Measurements from ENCODE around the gene STK25. TPM values are rescaled to one million over a fixed set of nuclear protein-coding genes. Genes with fewer than 3 reads are reported as not detected.

The STK25 gene
- polyA plus RNA-seq, 4 donors: 176 to 209 (median 195) TPM

- no peak for DNase-seq (ENCODE audit: low read depth in 4 of 4, low spot score in 3 of 4)
Measured at GRCh38 chr2:241496003-241496707, 12.2 kb downstream of the STK25 start.

- DNase-seq (ENCODE audit: low read depth in 4 of 4, low spot score in 3 of 4): no peak
Measured at GRCh38 chr2:241495172-241496002, 13.0 kb downstream of the STK25 start.

GRCh38 chr2:241494311-241494908 is 14.0 kb downstream of the STK25 start:
- no peak for DNase-seq (ENCODE audit: low read depth in 4 of 4, low spot score in 3 of 4)

GRCh38 chr2:241493092-241493491 is 15.3 kb downstream of the STK25 start:
- no peak for DNase-seq (ENCODE audit: low read depth in 4 of 4, low spot score in 3 of 4)

GRCh38 chr2:241492174-241492565 is 16.2 kb downstream of the STK25 start:
- DNase-seq (ENCODE audit: low read depth in 4 of 4, low spot score in 3 of 4): no peak

GRCh38 chr2:241491549-241492173 is 16.7 kb downstream of the STK25 start:
- no peak for DNase-seq (ENCODE audit: low read depth in 4 of 4, low spot score in 3 of 4)

- DNase-seq (ENCODE audit: low read depth in 4 of 4, low spot score in 3 of 4): no peak
Measured at GRCh38 chr2:241490825-241491506, 17.4 kb downstream of the STK25 start.

- DNase-seq (ENCODE audit: low read depth in 4 of 4, low spot score in 3 of 4): no peak
Measured at GRCh38 chr2:241489733-241490680, 18.4 kb downstream of the STK25 start.

- DNase-seq (ENCODE audit: low read depth in 4 of 4, low spot score in 3 of 4): no peak
Measured at GRCh38 chr2:241489088-241489487, 19.3 kb downstream of the STK25 start.

- DNase-seq (ENCODE audit: low read depth in 4 of 4, low spot score in 3 of 4): no peak
Measured at GRCh38 chr2:241485172-241485911, 23.0 kb downstream of the STK25 start.

GRCh38 chr2:241483305-241483704 is 25.1 kb downstream of the STK25 start:
- DNase-seq (ENCODE audit: low read depth in 4 of 4, low spot score in 3 of 4): no peak

GRCh38 chr2:241482126-241482955 is 26.0 kb downstream of the STK25 start:
- DNase-seq (ENCODE audit: low read depth in 4 of 4, low spot score in 3 of 4): no peak

GRCh38 chr2:241481687-241482086 is 26.7 kb downstream of the STK25 start:
- no peak for DNase-seq (ENCODE audit: low read depth in 4 of 4, low spot score in 3 of 4)

- DNase-seq (ENCODE audit: low read depth in 4 of 4, low spot score in 3 of 4): no peak
Measured at GRCh38 chr2:241479026-241479898, 29.1 kb downstream of the STK25 start.

- no peak for DNase-seq (ENCODE audit: low read depth in 4 of 4, low spot score in 3 of 4)
Measured at GRCh38 chr2:241478166-241478565, 30.2 kb downstream of the STK25 start.

- no peak for DNase-seq (ENCODE audit: low read depth in 4 of 4, low spot score in 3 of 4)
Measured at GRCh38 chr2:241475267-241475666, 33.1 kb downstream of the STK25 start.

GRCh38 chr2:241473399-241473798 is 35.0 kb downstream of the STK25 start:
- DNase-seq (ENCODE audit: low read depth in 4 of 4, low spot score in 3 of 4): no peak

Data from right renal pelvis (tissue), 4 donors.